ENCODE results near the gene RC3H2. TPM values are rescaled to one million over a fixed set of nuclear protein-coding genes. Genes with fewer than 3 reads are reported as not detected.
"Not testable (repeated sequence)": the region's sequence is repeated elsewhere in the genome, so short reads cannot be mapped to it uniquely, and the experiment has no call there.

Gene RC3H2
- total RNA-seq, 1 experiment from 2014 or later = 36.3 TPM

DNA sequence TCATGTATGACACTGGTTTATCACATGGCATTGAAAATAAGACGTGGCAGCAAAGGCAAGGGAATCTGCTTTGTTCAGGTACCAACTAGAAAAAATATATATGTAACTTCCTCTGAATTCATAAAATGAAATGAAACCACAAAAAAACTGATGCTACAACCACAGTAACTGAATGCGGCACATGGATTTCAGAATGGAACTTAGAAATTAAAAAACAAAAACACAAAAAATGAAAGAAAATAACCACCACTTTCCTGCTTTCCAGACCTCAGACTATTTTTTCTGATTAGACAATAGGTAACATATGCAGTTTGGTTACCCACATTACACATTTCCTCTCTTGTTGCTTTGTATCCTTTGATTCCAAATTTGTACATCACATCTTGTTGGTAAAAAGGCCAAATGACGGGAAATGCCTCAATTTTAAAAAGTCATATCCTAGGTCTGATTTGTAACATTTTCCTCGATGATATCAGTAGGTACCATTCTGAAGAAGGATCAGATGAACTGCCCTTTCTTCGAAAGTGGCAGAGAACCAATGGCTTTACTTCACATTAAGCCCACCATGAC is 58.7 kb downstream of the RC3H2 start:
- DNase-seq (ENCODE audit: low read depth) = no peak

DNA sequence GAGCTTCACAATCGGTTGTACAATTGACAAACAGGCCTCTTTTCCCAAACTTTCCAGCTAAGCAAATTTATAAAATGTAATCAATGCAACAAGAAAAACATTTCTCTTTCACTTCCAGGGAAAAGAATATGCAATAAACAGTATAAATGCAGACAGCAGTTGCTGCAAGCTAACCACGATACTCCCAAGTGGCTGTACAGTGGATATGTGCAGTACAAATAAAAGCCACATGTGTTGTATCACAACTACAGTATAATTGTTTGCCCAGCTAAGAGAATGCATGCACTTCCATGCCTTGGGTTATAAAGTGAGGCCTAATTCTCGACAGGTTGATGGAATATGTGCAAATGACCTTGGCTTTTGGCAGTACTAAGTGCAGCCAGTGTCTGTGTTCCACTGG is 60.0 kb downstream of the RC3H2 start:
- DNase-seq (ENCODE audit: low read depth) = no peak

DNA sequence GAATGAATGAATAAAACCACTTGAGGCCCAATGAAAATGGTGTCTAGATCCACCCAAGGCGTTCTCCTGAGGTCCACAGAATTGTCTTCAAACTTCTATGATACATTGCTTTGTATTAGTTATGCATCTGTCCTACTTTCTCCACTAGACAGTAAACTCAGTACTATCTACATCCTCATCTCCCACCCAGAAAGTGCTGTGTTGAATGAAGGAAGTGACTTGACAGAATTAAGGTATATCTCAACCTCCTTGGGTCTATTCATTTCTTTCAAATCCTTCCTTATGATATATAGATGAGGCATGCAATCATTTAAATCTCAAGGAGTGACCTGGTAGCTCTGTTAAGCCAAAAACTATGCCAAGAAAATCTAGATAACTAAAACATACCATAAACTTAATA is 61.0 kb downstream of the RC3H2 start:
- DNase-seq (ENCODE audit: low read depth) = no peak

DNA sequence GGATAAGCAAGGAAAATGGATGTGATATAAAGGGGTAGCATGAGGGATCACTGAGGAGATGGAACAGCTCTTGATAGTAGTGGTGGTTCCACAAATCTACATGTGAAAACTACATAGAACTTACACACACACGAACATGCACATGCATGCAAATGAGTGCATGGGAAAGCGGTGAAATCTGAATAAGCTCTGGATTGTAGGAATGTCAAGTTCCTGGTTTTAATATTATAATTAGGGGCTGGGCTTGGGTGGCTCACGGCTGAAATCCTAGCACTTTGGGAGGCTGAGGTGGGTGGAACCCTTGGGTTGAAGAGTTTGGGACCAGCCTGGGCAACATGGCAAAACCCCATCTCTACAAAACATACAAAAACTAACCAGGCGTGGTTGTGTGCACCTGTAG is 63.7 kb downstream of the RC3H2 start:
- DNase-seq (ENCODE audit: low read depth) = no peak

DNA sequence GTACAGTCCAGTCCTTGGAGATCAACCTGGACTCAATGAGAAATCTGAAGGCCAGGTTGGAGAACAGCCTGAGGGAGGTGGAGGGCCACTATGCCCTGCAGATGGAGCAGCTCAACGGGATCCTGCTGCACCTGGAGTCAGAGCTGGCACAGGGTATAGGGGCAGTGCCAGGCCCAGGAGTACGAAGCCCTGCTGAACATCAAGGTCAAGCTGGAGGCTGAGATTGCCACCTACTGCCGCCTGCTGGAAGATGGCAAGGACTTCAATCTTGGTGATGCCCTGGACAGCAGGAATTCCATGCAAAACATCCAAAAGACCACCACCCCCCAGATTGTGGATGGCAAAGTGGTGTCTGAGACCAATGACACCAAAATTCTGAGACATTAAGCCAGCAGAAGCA is 66.7 kb downstream of the RC3H2 start:
- not testable (repeated sequence) for DNase-seq (ENCODE audit: low read depth)

DNA sequence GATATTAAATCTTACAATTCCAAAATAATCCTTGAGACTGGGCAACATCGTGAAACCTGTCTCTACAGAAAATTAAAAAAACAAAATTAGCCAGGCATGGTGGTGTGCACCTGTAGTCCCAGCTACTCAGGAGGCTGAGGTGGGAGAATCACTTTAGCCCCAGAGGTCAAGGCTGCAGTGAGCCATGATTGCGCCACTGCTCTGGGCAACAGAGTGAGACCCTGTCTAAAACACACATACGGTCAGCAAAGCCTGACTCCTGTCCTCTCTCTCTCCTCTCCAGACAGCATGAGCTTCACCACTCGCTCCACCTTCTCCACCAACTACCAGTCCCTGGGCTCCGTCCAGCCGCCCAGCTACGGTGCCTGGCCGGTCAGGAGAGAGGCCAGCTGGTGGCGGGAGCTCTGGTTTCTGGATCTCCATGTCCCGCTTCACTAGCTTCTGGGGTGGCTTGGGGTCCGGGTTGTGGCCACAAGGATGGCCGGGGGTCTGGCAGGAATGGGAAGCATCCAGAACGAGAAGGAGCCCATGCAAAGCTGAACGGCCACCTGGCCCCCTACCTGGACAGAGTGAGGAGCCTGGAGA is 67.8 kb downstream of the RC3H2 start:
- no peak for DNase-seq (ENCODE audit: low read depth)

DNA sequence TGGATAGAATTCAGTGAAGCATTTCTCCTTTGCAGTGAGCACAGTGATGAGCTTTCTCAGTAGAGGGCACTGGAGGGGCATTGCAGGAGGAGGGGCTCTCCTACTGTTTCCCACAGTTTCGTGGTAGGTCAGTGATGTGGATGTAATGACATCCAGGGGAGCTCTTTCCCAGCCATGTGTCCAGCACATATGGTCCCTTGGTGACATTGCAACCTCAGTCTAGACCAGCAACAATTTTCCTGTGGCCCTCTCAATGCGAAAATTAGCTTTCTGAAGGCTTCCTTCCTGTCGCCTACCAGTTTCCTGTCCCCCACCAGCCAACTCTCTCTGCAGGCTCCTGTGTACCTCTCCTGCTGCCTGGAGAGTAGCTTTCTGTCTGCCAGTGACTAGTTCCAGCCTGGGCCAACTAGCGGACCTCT is 69.8 kb downstream of the RC3H2 start:
- peak; percentile 25 for DNase-seq (ENCODE audit: low read depth)

DNA sequence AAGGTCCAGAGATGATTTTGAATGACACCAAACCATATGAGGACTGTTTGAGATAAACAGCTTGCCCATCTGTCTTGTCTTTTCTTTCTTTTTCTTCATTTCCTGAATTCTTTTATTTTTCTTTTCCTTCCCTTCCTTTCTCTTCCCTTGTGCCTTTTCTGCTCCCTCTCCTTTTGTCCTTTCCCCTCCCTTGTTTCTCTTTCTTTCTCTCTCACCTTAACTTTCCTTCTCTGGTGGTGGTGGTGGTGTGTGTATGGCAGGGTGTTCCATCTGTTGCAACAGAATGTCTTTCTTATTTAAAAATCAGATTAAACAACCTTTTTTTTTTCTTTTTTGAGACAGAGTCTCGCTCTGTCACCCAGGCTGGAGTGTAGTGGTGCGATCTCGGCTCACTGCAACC is 73.0 kb downstream of the RC3H2 start:
- no peak for DNase-seq (ENCODE audit: low read depth)

DNA sequence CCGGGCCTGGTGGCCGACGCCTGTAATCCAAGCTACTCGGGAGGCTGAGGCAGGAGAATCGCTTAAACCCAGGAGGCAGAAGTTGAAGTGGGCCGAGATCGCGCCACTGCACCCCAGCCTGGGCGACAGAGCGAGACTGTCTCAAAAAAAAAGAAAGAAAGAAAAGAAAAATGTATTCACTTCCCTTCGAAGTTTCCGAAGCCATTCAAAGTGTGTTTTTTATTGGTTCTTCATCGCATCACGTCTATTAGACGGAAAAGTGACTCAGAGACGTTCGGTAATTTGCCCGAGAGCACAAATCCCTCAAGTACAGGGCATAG is 76.2 kb downstream of the RC3H2 start:
- DNase-seq (ENCODE audit: low read depth) = not testable (repeated sequence)

DNA sequence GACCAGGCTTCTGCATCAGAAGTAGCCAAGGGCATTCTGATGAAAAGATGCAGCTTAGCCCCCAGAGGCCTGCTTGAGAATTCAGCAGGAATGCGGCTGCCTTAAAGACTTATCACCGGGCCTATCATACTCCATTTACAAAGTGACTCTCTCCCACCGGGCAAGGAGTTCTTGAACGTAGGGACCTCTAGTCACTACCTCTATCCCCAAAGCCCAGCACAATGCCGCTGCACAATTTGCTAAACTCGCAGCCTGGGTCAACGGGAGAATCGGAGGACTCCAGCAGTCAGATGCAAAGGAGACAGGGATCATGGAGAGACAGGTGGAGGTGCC is 77.4 kb downstream of the RC3H2 start:
- no peak for DNase-seq (ENCODE audit: low read depth)

DNA sequence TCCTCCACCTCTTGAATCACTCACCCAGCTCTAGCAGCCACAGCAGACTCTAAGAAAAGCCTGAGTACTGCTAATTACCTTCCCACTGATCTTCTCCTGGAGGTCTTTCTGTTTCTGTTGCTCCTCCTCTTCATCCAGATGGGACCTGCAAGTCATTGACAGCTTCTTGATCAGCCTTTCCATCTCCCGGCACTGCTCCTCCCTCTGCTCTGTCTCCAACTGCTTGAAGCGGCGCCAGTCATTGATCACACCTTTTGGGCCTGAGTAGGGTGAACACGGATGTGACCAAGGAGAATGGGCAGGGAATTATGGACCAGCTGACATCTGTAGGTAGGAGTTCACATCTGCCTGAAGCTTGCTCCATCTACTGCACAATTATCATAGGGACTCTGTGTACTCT is 82.2 kb downstream of the RC3H2 start:
- DNase-seq (ENCODE audit: low read depth) = no peak

DNA sequence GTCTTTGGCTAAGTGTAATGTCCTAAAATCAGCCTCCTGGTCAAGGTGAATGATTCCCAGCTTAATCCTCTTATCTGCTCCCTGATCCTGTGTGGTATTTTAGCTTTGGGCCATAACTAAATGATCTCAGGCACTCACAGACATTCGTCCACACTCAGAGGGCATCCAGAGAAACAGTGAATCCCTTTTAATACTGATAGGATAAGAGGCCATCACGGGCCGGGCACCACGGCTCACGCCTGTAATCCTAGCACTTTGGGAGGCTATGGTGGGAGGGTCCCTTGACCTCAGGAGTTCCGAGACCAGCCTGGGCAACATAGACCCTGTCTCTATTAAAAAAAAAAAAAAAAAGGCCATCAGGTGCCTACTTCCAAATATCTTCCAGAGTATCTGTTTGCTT is 83.1 kb downstream of the RC3H2 start:
- no peak for DNase-seq (ENCODE audit: low read depth)

DNA sequence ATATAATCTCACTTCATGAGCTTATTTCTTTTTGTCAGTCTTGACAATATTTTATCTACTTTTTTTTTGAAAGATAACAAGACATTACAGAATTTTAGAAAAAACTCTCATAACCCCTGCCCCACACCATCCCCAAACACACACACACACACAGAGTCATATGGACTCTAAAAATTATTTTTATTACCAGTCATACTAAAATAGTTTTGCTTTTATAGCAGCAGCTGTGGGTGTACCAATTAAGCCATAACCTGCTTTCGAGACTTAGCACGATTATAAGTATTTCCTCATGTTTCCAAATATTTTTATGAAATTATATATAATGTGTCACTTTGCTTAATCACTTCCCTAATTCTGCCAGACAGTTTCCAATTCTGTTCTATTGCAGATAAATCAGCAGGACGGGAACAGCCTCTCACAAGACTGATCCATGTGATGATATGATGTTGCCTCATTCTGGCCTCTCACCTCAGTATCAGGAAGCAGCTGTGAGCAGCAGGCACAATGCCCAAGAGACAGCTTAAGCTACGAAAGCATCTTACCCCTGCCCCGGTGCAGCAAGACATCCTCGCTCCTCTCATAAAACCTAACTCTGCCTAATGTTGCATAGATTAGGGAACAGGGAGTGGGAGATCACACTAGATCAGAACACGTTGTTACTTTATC is 83.7 kb downstream of the RC3H2 start:
- DNase-seq (ENCODE audit: low read depth) = no peak

DNA sequence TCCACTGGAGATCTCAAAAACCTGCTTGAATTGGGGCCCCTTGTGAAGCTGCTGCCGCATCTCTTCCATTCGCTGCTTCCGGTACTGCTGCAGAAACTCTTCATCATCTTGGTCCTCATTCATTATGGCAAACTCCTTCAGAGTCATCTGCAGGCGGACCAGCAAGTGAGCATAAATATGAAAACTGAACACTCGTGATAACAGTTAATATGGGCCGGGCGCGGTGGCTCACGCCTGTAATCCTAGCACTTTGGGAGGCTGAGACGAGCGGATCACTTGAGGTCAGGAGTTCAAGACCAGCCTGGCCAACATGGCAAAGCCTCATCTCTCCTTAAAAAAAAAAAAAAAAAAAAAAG is 84.7 kb downstream of the RC3H2 start:
- DNase-seq (ENCODE audit: low read depth) = no peak

DNA sequence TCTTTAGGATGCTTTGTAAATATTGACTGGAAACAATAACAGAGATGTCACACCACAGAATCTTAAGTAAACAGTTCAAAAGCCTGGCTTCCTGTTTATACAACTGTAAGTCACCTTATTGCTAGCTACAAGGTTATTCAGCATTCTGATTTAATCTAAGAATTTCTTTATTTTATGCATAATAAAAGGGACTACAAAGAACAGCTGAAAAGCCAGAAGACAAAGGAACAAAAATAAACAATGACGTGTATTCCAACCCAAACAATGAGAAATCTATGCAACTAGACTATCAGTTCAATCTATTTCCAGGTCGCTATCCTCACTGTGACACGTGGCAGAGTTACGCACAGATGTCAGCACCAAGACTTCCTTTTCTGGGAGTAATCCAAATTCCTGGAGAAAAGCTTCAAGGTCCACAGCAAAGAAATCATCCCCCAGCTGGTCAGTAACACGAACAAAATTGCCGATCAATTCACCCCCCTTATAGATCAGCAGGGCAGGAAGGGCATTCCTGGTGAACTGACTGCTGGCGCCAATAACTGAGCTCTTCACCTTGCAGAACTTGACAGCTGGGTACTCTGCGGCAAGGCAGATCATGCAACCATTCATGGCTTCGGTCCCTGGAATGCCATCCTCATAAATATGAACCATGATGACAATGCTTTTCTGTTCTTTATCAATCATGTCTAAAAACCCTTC is 85.2 kb downstream of the RC3H2 start:
- no peak for DNase-seq (ENCODE audit: low read depth)

DNA sequence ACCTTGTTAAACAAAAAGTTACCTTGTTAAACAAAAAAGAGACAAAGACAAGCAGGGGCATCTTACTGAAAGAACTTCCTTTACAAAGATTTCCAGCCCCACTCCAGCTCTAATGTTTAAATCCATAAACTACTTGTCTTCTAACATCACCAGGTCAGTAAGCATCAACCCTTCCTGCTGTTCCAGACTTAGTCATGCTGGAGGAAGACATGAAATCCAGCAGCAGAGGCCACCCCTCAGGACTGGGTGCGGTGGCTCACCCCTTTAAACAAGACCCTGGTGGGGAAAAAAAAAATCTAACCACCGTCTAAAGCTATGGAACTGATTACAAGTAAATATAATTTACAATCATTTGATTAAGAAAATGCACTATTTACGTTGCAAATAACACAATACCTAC is 85.8 kb downstream of the RC3H2 start:
- DNase-seq (ENCODE audit: low read depth) = no peak

DNA sequence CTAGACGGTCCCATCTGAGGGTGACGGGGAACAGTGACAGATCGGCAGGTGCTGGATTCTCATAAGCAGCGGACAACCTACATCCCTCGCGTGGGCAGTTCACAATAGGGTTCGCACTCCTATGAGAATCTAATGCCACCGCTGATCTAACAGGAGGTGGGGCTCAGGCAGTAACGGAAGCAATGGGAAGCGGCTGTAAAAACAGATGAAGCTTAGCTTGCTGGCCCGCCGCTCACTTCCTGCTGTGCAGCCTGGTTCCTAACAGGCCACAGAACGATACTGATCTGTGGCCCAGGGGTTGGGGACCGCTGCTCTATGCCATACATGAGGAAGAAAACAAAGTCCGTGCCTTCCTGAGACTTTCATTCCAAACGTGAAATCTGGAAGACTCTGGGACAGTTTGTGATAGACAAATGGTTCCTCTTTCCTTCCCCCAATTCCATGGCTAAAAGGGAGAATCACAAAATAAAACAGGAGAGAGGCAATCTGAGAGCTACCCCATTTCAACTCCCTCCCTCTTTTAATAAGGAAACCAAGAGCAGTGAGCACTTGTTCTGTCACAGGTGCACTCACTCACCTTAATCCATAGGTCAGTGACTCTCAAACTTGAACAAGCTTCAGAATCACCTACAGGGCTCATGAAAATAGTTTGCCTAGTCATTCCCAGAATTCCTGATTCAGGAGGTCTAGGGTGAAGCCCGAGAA is 88.8 kb downstream of the RC3H2 start:
- no peak for DNase-seq (ENCODE audit: low read depth)

DNA sequence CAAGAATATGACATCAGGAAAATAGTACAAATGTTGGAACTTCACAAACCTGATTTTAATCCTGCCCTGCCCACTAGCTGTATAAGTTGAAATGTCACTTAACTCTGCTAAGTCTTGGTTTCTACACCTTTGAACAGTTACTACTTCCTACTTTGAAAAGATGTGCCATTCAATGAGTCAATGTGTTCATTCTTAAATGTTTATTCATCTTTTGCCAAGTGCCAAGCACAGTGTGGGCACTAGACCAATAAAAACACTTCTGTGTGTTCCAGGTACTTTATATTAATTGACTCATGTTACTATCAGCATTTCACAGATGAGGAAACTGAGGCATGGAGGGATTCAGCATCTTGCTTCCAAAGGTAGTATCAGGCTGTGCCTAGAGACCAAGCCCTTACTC is 89.6 kb downstream of the RC3H2 start:
- DNase-seq (ENCODE audit: low read depth) = no peak

DNA sequence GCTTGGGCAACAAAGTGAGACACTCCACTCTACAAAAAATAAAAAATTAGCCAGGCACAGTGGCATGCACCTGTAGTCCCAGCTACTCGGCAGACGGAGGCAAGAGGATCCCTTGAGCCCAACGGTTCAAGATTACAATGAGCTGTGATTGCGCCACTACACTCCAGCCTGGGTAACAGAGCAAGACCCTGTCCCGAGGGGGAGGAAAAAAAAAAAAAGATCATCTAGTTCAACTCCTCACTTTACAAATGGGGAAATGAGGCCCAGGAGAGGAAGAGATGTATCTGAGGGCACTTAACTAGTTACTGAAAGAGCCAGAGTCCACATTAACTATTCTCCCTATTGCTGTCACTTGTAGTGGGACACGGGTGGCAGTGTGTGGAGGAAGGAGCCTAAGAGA is 90.6 kb downstream of the RC3H2 start:
- no peak for DNase-seq (ENCODE audit: low read depth)

DNA sequence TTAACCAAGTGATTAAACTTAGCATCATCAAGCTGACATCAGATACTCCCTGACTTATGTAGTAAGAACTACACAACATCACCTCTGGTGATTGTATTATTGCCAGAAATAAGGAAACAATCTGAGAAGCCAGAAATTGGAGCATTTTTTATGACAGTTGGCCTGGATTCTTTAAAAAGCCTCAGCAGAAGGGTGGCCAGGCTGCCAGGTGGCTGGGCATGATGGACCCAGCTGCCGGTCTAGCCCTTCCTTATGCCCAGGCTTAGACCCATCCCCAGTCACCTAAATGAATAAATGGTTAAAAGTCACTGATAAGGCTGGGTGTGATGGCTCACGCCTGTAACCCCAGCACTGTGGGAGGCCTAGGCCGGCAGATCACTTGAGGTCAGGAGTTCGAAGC is 92.4 kb downstream of the RC3H2 start:
- no peak for DNase-seq (ENCODE audit: low read depth)

DNA sequence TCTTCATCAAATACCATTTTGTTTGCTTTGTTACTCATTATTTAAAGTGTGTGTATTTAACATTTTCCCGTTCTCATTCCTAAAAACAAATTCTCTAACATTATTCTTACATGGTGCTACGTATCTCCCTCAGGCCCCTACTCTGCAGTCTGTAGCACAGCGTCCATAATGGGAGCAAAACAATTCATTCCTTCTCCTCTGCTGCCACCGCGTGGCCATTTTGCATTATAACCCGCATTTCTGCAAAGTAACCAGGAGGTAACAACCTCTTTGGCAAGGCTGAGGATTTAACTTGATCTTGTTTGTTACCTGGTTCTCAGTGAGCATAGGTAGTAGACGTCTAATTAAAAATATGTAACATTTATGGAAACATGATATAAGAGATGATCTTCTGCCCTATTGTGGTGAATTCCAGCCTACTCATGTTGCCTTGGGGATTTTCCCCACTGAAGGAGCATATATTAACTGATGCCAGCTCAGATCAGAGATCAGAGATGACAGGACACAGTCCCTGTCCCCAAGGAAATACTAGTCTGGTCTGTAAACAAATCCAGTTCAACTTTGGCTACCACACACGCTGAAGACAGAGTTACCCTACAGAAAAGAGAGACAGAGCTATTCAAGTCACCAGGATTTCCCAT is 94.7 kb downstream of the RC3H2 start:
- peak; percentile 83 for DNase-seq (ENCODE audit: low read depth)

DNA sequence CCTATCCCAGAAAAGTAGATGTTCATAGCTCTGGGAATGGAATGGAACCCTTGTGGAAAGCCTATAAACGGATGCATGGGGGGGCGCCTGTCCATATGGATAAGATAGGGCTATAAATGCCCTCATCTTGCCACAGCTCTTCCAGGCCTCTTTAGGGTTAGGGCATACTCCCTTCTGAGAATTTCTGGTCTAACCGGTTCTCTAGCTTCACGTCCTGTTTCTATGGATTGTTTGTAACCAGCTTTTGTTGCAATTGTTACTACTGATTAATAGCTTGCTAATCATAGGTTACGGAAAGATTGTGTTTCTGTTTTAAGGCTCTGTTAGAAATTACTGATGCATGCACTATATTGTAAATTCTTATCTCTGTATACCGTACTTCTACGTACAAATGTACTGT is 95.9 kb downstream of the RC3H2 start:
- not testable (repeated sequence) for DNase-seq (ENCODE audit: low read depth)

Data from Daoy (cell line).